ENCODE data around the gene IPO4.

Gene IPO4

DNA sequence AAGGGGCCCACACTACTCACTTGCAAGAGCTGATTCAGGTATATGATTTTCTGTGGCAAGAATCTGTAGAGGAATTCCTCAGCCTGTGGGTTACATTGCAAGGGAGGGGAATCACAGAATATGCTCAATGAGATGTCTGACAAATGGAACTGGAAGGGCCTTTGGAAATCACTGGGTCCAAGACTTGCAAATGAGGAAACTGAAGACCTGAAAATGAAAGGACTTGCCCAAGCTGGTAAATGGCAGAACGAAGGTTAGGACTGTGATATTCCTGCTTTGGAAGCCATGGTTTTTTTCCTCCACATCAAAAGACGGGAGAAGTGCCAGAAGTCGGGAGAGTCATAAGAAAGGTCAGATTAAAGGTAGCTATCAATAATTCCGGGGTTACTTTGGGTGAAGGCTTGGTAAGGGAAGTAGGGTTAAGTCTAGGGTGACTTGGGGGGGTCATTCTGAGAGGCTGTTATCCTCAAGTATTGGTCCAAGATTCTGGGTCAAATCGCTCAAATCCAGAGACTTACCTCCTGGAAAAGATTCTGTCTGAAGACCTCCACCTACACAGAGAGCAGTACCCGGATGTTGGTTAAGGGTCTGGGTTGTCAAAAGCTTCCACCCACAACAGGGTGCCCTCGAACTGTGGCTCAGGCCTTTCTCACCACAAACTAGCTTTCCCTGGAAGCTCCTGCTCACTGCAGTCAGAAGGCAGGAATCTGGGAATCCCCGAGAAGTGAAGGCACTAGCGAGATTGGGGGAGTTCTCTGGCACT lies 42.7 kb downstream of the IPO4 start:
- peak; percentile 27 for DNase-seq

DNA sequence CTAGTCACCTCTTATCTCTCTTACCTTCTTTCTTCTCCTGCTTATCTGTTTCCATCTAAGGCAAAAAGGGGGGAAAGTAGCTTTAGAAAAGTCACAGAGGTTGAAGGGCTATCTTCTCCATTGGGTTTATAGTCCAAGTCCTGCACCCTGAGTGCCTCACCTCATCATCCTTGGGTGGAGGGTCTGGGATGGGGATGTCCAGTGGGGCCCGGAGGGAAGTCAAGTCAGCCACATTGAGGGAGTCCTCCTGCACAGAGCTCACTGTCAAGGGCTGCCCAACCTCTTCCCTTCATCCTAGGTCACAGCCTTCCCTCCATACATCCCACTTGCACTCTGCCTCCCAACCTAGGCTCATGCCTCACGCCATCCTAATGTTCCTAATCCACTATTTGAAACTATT lies 43.4 kb downstream of the IPO4 start:
- DNase-seq: no peak

DNA sequence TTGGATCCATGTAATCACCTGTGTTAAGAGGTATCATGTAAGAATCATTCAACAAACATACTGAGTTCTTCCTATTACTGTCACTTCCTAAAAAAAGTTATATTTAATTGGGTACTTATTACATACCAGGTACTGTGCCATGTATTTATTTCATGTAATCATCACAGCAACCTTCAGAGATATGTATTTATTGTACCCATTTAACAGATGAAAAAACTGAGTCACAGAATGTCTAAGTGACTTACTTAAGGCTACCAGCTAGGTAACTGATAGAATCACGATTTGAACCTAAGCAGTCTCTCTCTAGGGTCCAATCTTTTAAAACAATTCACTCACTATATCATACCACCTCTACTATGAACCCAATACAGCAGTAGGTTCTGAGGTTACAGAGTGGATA lies 44.2 kb downstream of the IPO4 start:
- no peak for DNase-seq

DNA sequence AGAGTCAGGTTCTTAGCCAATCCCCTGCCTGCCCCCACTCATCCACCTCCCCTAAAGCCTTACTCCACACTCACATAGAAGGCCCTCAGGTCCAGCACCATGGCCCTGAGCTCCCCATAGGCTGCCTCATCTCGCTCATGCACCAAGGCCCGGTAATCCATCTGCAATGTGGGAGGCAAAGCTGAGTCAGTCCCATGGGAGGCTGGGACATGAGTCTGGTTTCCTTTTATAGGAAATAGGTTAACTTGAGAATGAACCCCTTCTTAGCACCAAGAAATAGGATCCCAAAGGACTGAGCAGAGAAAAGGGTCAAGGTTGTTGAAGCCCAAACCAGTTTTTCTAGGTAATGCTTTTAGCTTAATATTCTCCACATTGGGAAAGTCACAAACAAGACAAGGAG lies 45.1 kb downstream of the IPO4 start:
- no peak for DNase-seq

DNA sequence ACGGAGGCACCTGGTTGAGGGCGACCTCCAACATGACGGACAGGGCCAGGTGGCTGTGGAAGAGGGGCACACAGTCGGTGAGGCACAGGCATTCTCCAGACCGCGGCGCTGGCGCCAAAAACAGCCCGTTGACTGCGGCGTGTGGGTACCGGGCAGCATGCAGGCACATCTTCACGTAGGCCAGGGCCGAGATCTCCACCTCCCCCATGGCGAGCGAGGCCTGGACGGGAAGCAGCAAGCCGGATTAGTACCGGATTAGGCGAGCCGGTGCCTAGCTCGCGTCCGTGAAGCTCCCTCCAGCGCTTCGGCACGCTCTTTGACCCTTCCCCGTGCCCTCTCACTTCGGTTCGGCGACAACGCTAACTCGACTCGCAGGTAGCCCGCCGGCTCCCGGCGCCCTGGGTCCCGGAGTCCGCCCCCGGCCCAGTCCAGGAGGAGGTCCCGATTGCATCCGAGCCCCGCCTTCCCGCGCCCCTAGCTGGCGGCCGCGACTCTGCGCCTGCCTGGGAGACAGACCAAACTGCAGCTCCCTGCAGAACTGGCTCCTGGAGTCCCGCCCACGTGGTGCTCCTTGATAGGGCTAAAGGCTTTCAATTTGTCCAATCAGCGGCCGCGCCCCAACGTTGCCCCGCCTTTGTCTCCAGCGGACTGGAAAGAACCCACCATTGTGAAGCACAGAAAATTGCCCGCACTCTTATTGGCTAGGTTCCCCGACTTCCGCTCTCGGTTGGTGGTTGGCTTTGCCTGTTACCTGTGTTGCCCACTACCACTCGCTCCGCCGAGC lies 47.3 kb downstream of the IPO4 start, which contains the start of gene EMC9:
Gene EMC9, minus strand, starts transcription at position 495 of the 784 bp plus-strand sequence. Its CDS starts 287 bp downstream, at position 208.
- peak; percentile 100 for DNase-seq

DNA sequence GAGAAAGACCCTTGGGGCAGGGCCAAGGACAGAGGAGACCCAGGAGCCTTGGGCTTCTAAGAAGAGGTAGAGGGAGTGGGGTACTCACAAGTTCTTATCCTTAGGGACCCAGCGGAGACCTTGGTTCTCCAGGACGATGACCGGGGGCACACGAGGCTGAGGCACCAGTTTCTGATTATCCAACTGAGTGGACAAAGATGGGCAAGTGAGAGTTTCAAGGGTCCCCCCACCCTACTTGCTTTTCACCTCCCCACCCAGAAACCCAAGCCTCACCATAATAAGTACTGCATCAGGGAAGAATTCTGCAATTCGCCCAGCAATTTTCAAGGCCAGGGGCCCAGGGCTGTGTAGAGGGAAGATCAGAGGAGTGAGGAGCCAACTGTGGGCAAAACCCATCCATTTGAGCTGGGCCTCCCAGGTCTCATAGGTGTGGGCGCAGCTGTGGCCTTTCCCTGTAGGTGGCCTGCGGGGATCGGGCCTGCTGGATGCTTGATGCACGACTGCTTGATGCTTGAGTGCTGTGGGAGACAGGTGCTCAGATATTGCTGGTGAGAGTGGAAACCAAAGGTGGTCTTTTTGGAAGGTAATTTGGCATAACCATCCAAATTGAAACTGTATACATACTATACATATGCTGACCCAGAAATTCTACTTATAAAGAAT lies 49.2 kb downstream of the IPO4 start:
- peak; percentile 27 for DNase-seq

DNA sequence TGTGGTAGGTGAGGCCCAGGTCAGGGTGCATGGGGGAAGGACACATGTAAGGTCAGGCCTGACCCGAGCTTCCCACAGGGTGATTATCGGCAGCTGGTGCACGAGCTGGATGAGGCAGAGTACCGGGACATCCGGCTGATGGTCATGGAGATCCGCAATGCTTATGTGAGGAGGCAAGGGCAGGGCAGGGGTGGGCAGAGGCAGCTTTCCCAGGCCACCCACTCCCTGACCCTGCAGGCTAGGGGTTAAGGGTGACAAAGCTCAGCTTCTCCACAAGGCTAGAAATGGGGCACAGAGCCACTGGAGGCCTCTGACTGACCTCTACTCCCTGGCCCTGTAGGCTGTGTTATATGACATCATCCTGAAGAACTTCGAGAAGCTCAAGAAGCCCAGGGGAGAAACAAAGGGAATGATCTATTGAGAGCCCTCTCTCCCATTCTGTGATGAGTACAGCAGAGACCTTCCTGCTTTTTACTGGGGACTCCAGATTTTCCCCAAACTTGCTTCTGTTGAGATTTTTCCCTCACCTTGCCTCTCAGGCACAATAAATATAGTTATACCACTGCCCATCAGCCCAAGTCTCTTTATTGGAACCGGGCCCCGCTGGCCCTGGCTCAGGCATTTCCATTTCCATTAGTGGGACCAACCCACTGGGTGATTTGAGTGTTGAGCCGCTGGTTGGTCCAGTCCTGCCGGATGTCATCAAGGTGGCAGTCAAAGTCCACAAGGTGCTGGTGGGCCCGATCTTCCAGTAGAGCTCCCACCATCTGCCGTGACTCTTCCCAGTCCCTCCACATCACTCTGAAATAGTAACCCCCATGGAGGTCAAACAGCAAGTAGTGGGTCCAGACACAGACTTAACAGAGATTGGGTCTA lies 50.0 kb downstream of the IPO4 start:
- DNase-seq: no peak

DNA sequence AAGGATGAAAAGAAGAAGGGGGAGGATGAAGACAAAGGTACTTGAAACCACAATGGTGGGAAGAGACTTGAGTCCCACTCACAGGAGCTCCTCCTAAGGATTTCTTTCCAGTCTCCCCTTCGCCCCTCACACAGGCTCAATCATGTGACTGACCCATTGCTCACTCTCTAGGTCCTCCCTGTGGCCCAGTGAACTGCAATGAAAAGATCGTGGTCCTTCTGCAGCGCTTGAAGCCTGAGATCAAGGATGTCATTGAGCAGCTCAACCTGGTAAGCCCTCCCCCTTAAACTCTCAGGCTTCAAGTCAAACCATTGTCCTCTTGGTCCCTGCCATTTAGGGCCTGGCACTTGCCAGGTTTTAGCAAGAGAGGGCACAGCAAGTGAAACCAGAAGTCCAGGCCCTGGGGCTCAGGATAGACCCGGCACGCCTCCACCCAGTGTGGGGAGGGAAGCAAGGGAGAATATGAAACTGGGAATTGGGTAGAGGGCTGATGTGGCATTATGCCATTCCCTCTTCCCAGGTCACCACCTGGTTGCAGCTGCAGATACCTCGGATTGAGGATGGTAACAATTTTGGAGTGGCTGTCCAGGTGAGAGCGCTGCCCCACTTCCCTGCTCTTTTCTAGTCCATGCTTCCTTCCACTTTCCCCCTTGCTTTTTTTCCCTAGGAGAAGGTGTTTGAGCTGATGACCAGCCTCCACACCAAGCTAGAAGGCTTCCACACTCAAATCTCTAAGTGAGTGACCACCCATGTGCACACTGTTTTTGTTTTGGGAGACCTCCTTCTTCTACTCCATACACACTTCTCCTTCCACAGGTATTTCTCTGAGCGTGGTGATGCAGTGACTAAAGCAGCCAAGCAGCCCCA lies 50.9 kb downstream of the IPO4 start:
- DNase-seq: no peak

DNA sequence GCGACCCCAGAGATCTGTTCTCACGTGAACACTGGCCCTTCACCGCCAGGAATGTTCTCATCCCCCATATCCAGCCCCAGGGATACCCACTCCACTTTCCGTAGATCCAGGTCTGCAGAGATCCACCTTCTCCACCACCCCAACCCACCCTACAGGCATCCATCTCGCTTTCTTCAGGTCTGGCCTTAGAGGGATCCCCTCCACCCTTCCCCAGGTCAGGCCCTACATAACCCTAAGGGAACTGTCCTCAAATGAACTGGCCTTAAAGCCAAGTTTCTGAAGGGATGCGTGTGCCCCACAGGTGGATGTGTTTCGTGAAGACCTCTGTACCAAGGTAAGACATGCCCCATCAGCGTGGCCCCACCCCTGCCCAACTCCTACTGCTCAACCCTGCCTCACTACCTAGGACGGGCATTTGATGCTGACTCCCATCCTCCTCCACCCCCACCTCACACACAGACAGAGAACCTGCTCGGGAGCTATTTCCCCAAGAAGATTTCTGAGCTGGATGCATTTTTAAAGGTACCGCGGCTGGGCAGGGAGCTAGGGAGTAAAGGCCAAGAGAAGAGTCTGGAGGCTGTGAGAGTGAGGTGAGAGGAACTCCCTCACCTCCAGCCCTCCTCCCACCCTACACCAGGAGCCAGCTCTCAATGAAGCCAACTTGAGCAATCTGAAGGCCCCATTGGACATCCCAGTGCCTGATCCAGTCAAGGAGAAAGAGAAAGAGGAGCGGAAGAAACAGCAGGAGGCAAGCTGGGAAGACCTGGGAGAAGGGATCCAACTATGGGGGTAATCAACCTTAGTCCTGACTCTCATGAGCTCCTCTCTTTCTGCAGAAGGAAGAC lies 51.7 kb downstream of the IPO4 start:
- no peak for DNase-seq

DNA sequence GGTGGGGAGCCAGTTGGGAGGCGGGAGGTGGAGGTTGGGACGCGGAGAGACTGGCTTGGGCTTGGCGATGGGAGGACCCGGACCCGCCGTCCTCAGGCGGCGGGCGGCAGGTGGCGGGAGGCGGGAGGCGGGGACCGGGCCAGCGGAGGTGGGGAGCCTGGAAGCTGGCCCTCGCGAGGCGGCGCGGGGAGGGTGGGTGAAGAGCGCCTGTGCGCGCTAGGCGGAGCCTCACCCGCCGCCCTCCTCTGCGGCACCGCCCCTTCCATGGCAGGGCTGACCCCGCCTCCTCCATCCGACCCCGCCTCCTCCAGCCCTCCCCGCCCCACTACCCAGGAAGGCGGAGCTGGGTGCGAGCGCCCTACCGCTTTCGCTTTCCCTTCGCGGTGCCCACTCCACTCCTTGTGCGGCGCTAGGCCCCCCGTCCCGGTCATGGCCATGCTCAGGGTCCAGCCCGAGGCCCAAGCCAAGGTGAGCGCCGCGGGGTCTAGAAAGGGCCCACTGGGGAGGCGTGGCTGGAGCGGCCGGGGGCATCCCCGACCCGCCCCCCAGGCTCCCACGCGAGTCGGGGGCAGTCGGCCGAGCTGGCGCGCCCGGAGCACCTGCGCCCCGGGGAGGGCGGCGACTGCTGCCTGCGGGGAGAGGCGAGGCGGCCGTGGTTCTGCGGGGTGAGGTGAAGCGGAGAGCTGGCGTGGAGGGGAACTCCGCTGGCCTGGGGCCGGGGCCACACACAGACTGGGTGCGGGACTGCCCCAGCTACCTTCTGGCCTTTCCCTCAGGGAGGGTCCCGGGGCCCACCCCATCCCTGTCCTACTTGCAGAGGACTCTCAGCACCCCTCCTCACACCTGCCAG lies 52.6 kb downstream of the IPO4 start, which contains the start of gene PSME1:
Gene PSME1, plus strand, starts transcription at position 361 of the 850 bp plus-strand sequence. Its CDS starts 69 bp downstream, at position 430.
- peak; percentile 93 for DNase-seq

DNA sequence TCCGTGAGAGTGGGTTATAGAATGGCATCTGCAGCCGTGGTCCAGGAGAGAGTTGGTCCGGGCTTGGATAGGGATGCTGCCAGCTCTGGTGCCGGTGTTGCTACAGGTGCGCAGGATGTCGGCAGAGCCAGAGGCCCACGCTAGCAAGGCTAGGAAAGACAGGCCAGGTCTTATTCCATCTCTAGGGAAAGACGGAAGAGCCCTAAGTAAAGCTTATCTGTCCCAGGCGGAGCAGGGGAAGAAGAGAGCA lies 53.1 kb downstream of the IPO4 start:
- DNase-seq: no peak

DNA sequence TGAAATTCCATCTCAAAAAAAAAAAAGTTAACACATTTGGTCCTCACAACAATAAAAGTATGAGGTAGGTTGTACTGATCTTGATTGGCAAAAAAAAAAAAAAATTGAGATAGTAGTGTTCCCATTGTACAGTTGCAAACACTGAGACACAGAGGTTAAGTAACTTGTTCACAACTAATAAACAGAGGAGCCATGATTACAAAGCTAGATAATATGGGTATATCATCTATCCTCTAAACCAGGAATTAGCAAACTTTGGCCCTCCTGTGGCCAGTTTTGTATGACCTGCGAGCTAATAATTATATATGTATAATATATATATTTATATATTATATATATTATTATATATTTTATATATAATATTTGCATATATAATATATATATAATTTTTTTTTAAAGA lies 54.9 kb downstream of the IPO4 start:
- DNase-seq: no peak

DNA sequence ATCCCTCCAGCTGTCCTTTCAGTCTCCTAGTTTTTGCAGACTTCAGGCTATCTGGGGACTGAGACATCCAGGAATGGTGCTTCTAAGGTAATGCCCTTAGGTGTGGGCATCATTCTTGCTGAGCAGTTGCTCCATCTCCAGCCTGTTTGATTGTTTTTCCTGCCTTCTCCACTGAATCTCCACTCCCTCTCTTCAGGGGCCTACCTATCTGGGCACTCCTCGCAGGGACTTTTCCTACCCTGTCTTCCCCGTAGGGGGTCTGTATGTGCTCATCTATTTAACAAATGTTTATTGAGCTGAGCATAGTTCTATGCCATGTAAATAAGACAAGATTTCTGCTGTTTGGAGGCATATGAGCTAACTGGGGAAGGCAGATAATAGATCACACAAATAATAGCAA lies 55.6 kb downstream of the IPO4 start:
- DNase-seq: no peak

DNA sequence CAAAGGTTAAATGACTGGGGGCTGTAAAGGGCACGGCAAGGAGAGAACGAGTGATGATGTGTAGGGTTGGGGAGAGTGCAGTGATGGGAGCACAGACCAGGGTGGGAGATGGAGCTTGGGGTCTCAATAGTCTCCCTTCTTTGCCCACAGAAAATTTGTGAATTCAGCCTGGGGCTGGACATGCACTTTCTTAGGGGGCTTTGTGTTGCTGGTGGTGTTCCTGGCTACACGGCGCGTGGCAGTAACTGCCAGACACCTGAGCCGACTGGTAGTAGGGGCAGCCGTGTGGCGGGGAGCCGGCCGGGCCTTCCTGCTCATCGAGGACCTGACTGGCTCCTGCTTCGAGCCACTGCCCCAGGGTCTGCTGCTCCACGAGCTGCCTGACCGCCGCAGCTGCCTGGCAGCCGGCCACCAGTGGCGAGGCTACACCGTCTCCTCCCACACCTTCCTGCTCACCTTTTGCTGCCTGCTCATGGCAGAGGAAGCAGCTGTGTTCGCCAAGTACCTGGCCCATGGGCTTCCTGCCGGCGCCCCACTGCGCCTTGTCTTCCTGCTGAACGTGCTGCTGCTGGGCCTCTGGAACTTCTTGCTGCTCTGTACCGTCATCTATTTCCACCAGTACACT lies 56.4 kb downstream of the IPO4 start:
- DNase-seq: peak; percentile 21

DNA sequence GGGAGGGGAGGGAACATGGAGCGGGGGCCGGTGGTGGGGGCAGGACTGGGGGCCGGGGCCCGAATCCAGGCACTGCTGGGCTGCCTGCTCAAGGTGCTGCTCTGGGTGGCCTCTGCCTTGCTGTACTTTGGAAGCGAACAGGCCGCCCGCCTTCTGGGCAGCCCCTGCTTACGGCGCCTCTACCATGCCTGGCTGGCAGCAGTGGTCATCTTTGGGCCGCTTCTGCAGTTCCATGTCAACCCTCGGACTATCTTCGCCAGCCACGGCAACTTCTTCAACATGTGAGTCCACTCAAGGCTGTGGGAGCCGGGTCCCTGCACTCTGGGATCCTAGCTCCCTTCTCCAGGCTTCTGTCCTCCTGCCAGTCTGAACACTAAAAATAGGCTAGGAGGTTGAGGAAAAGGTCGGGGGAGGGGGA lies 57.1 kb downstream of the IPO4 start:
- DNase-seq: no peak

DNA sequence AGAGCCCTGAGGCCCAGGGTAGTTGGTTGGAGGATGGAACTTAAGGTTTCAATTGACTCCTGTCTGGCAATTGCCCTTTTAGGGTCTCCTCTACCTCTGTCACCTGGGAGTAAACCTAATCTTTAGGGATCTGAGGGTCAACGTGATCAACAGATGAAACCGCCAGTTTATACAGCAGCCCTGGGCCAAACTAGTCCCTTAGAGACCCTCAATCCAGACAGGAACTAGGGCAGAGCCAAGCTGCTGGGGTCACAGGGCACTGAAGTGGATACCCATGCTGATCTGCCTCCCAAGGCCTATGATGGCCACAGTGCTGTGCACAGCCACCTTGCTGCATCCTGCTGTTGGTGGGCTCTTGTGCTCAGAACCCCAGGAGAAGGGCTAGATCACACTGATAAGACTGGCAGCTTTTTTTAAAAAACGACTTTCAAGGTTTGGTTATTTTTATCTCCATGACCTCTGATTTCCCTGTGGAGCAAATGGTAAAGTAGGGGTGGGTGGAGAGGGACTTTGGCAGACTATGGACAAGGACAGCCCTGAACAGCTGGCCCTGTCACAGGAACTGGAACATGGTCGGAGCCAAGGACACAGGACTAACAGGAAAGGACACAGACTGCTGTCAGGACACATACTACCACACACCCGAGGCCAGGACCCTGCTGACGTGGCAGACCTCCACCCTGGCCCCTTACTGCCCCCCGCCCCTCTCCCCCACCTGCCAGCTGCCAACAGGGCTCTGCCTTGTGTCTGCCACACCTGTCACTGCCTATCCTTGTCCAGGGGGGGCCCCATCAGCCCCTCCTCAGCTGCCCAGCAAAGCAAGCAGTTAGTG lies 57.7 kb downstream of the IPO4 start:
- DNase-seq: no peak

DNA sequence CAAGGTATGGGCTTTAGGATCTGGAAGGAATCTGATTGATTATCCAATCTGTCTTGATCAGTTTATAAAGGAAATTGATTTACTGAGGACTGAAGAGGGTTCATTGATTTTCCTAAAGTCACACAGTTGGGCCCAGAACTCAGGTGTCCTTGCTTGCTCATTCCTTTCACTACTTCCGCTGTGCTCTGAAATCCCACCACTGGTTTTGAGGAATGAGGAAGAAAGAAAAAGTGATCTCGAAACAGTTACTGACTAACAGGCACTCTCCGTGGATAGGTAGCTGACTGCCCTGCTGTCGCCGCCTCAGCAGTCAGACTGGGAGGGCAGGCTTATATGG lies 58.3 kb downstream of the IPO4 start, which contains the start of gene FITM1:
Gene FITM1, plus strand, starts transcription at position 280 of the 337 bp plus-strand sequence. CDS start 905 bp downstream, outside the sequence.
- no peak for DNase-seq
